HG02610 (cell line): Measurements from ENCODE around the gene KCNJ6.
"Not testable (repeated sequence)": the region's sequence is repeated elsewhere in the genome, so short reads cannot be mapped to it uniquely, and the experiment has no call there.

Experiments
- ATAC-seq: cut with Tn5 transposase; IDR thresholded peaks from one replicate; pipeline ENCODE4 v1.9.1; 2021; ENCODE audit warnings: mild to moderate bottlenecking, moderate library complexity; ENCODE audit not compliant: unreplicated experiment

KCNJ6 gene

GRCh38 chr21:37619464-37619974 is 296.7 kb downstream of the KCNJ6 start:
- ATAC-seq, result no peak

GRCh38 chr21:37618081-37618480 is 298.2 kb downstream of the KCNJ6 start:
- ATAC-seq, result no peak

GRCh38 chr21:37615962-37616361 is 300.3 kb downstream of the KCNJ6 start:
- ATAC-seq, result no peak

- no peak for ATAC-seq
Observed at GRCh38 chr21:37614351-37614875, 301.8 kb downstream of the KCNJ6 start.

GRCh38 chr21:37607081-37607480 is 309.2 kb downstream of the KCNJ6 start:
- no peak for ATAC-seq

GRCh38 chr21:37606549-37606948 is 309.7 kb downstream of the KCNJ6 start:
- ATAC-seq, result no peak

GRCh38 chr21:37605006-37605405 is 311.3 kb downstream of the KCNJ6 start:
- ATAC-seq, result no peak

GRCh38 chr21:37603129-37603528 is 313.1 kb downstream of the KCNJ6 start:
- ATAC-seq, result no peak

- ATAC-seq, result no peak
Observed at GRCh38 chr21:37601915-37602314, 314.3 kb downstream of the KCNJ6 start.

- ATAC-seq, result no peak
Observed at GRCh38 chr21:37601027-37601426, 315.2 kb downstream of the KCNJ6 start.

- ATAC-seq, result no peak
Observed at GRCh38 chr21:37595944-37596343, 320.3 kb downstream of the KCNJ6 start.

- no peak for ATAC-seq
Observed at GRCh38 chr21:37594472-37594951, 321.7 kb downstream of the KCNJ6 start.

- no peak for ATAC-seq
Observed at GRCh38 chr21:37593740-37594471, 322.4 kb downstream of the KCNJ6 start.

- no peak for ATAC-seq
Observed at GRCh38 chr21:37593015-37593414, 323.2 kb downstream of the KCNJ6 start.

- no peak for ATAC-seq
Observed at GRCh38 chr21:37592496-37592895, 323.8 kb downstream of the KCNJ6 start.

GRCh38 chr21:37591994-37592393 is 324.3 kb downstream of the KCNJ6 start:
- not testable (repeated sequence) for ATAC-seq

GRCh38 chr21:37590836-37591235 is 325.4 kb downstream of the KCNJ6 start:
- ATAC-seq, result not testable (repeated sequence)

GRCh38 chr21:37588644-37589043 is 327.6 kb downstream of the KCNJ6 start:
- not testable (repeated sequence) for ATAC-seq

GRCh38 chr21:37587635-37588177 is 328.6 kb downstream of the KCNJ6 start:
- ATAC-seq, result no peak

- no peak for ATAC-seq
Observed at GRCh38 chr21:37587203-37587602, 329.1 kb downstream of the KCNJ6 start.

- ATAC-seq, result no peak
Observed at GRCh38 chr21:37582590-37582989, 333.7 kb downstream of the KCNJ6 start.

- ATAC-seq, result no peak
Observed at GRCh38 chr21:37580666-37581065, 335.6 kb downstream of the KCNJ6 start.
